Activated T-helper 1 cell treated with anti-CD3 and anti-CD28 coated beads, Interleukin-2, amount 50 U/mL, for 16 hours (primary cell): ENCODE measurements around the gene IFNL3.

Experiments used
- DNase-seq, 2 donors: peaks; one replicate each; pipeline ENCODE4 v3.0.0-alpha.2; 2020; ENCODE audit warnings: low read depth in 1 of 2, low spot score in 1 of 2

The IFNL3 gene

DNA sequence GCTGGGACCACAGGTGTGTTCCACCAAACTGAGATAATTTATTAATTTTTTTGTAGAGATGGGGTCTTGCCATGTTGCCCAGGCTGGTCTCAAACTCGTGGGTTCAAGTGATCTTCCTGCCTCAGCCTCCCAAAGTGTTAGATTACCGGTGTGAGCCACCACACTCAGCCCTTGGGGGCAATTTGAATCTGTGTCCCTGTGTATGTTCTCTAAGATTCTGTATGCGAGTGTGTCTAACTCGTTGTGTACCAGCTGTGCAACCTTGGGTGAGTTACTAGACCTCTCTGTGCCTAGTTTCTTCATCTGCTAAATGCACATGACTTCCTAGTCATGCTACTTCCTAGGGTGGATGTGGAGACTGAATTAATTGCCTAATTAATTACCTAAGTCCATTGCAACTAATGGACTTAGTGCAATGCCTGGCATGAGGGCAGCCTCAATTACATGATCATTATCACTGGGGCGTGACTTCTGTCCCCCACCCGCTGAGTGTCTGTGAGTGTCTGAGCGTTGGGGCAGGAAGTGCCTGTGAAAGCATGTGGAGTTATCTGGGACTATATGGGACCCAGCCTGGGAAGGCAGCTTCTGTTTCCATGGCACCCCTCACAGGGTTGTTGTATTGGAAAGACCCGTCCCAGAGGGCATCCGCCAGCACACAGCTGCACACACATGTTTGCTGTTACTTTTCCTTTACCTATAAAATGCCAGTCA lies 49.8 kb downstream of the IFNL3 start:
- DNase-seq: no peak

DNA sequence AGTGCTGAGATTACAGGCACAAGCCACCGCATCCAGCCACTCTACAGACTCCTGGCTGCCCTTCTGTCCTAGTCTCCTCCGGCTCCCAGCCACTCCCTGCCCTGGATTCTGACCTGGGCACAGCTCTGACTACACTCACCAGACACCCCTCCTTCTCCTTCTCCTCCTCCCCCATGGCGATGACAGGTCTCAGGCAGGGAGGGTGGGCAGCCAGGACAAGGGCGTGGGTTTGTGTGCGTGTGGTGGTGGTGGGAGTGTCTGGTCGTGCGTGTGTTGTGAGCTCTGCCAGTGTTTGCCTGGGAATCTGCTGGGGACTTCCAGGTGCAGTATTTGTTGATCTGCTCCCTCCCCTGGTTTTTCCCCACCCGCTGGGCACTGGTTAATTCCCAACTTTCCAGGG lies 51.0 kb downstream of the IFNL3 start:
- DNase-seq: no peak
